ENCODE measurements around the gene HSP90AB1.

The HSP90AB1 gene

GRCh38 chr6:44250718-44251123 lies 3.8 kb downstream of the HSP90AB1 start:
- H3K4me1 ChIP-seq (ENCODE audit: control insufficient read depth, insufficient read depth, low read length) = no peaks in the 10 kb centered on the region
- POLR2A ChIA-PET = interaction anchor here (0.6 to 1.1 kb wide), 2 partner anchors 29 to 78 kb away, joined by 3 read pairs; no protein-coding TSS in a partner anchor
- H3K4me3 ChIP-seq (ENCODE audit: low read depth, low read length) = no peak overlapping the region
- H3K9me3 ChIP-seq (ENCODE audit: control insufficient read depth, insufficient read depth, low read depth, low read length) = no peaks in the 10 kb centered on the region
- TF ChIP-seq PRDM1 (tag by site-specific recombination; IDR thresholded peaks at IDR 0.05) (peak; percentile 79), BCL6B (tag by site-specific recombination; IDR thresholded peaks at IDR 0.05) (no peak), HOXA7 (CRISPR knock-in tag; IDR thresholded peaks at IDR 0.05; ENCODE audit: borderline replicate concordance) (no peak), ZNF558 (tag by site-specific recombination; IDR thresholded peaks at IDR 0.05) (no peak), ZXDB (tag by site-specific recombination; IDR thresholded peaks at IDR 0.05) (no peak), ZNF76 (tag by site-specific recombination; IDR thresholded peaks at IDR 0.05; ENCODE audit: borderline replicate concordance, low read depth) (0 out of 2 replicates have a peak, but pooled peaks have one; percentile 5), EGR2 (tag by site-specific recombination; IDR thresholded peaks at IDR 0.05; ENCODE audit: low read depth) (no peak), FEZF1 (tag by site-specific recombination; IDR thresholded peaks at IDR 0.05) (no peak), ZNF544 (tag by site-specific recombination; IDR thresholded peaks at IDR 0.05) (no peak), SP3 (tag by site-specific recombination; IDR thresholded peaks at IDR 0.05) (no peak), ZNF521 (tag by site-specific recombination; IDR thresholded peaks at IDR 0.05) (no peak), ZNF433 (tag by site-specific recombination; IDR thresholded peaks at IDR 0.05; ENCODE audit: low read depth) (no peak), GLIS1 (tag by site-specific recombination; IDR thresholded peaks at IDR 0.05) (no peak), ZNF768 (tag by site-specific recombination; IDR thresholded peaks at IDR 0.05) (no peak), ZBTB21 (tag by site-specific recombination; IDR thresholded peaks at IDR 0.05) (no peak), ZEB2 (tag by site-specific recombination; IDR thresholded peaks at IDR 0.05) (no peak), ZNF670 (tag by site-specific recombination; IDR thresholded peaks at IDR 0.05; ENCODE audit: low read depth) (no peak), ATF2 (tag by site-specific recombination; IDR thresholded peaks at IDR 0.05; ENCODE audit: low read depth) (peak; percentile 68; the same call in 1 of the 2 replicates), ZNF776 (tag by site-specific recombination; IDR thresholded peaks at IDR 0.05; ENCODE audit: borderline replicate concordance) (no peak), ZSCAN23 (tag by site-specific recombination; IDR thresholded peaks at IDR 0.05) (no peak), ZSCAN5A (tag by site-specific recombination; IDR thresholded peaks at IDR 0.05) (no peak), INSM2 (tag by site-specific recombination; IDR thresholded peaks at IDR 0.05) (no peak), ZNF645 (tag by site-specific recombination; IDR thresholded peaks at IDR 0.05) (no peak), ZNF394 (tag by site-specific recombination; IDR thresholded peaks at IDR 0.05; ENCODE audit: borderline replicate concordance) (no peak), ZBTB20 (tag by site-specific recombination; IDR thresholded peaks at IDR 0.05) (no peak)
- H3K36me3 ChIP-seq (ENCODE audit: control insufficient read depth in 2 of 2, insufficient read depth in 1 of 2, low read length in 2 of 2) = peaks cover 28 to 82% of the 10 kb centered on the region in 2 experiments
- H3K27ac ChIP-seq (ENCODE audit: extremely low read depth, low read depth, low read length) = no peak overlapping the region
- CTCF ChIA-PET = interaction anchor here (0.6 to 2.6 kb wide), 5 partner anchors 9 to 88 kb away, joined by 4 to 10 read pairs (median 7); no protein-coding TSS in a partner anchor
